Neutrophil (primary cell): ENCODE data around the gene UNKL.

Source experiments
- H3K27ac ChIP-seq: fragments of 200-600 bp; sonication (generic); 2 replicates; pipeline ENCODE4 v1.5.1; 2016; ENCODE audit warnings: mild to moderate bottlenecking, moderate library complexity
- H3K27me3 ChIP-seq: fragments of 200-600 bp; sonication (generic); 2 replicates; pipeline ENCODE4 v1.6.0; 2016; ENCODE audit warnings: mild to moderate bottlenecking
- H3K36me3 ChIP-seq: fragments of 200-600 bp; sonication (generic); 2 replicates; pipeline ENCODE4 v1.5.1; 2017
- H3K4me1 ChIP-seq, 2 experiments: fragments of 200-600 bp in 1 of 2; sonication (generic) in 1 of 2; 1 replicate in 1 of 2; 2 replicates in 1 of 2; pipeline versions ENCODE4 v1.5.1 to v1.6.1; 2013 to 2016; ENCODE audit warnings: low read depth in 1 of 2, low read length in 1 of 2, mild to moderate bottlenecking in 1 of 2, moderate library complexity in 1 of 2; ENCODE audit not compliant: control insufficient read depth in 1 of 2, insufficient read depth in 1 of 2
- H3K4me3 ChIP-seq, 2 experiments: fragments of 200-600 bp in 1 of 2; sonication (generic) in 1 of 2; 1 replicate in 1 of 2; 2 replicates in 1 of 2; pipeline ENCODE4 v1.5.1; 2013 to 2016; ENCODE audit warnings: low read depth in 1 of 2, low read length in 1 of 2, mild to moderate bottlenecking in 1 of 2, moderate library complexity in 1 of 2
- H3K9me3 ChIP-seq: fragments of 200-600 bp; sonication (generic); 2 replicates; pipeline ENCODE4 v1.5.1; 2016
- CTCF ChIP-seq: fragments of 200-600 bp; sonication (generic); IDR thresholded peaks from 2 replicates; pipeline ENCODE4 v1.5.1; 2016; ENCODE audit warnings: antibody characterized with exemption

The UNKL gene

GRCh38 chr16:1347962-1348361 is 66.5 kb downstream of the UNKL start:
- Histone ChIP-seq H3K4me1 (peaks cover 21 to 32% of the 10 kb centered on the region in 2 experiments), H3K36me3 (peaks cover 34% of the 10 kb centered on the region), H3K9me3 (no peaks in the 10 kb centered on the region), H3K27me3 (peaks cover 3% of the 10 kb centered on the region), H3K27ac (no peak overlapping the region), H3K4me3 (no peak overlapping the region)
- no peak for TF ChIP-seq CTCF

- peaks cover 34% of the 10 kb centered on the region for H3K36me3 ChIP-seq
- peaks cover 8% of the 10 kb centered on the region for H3K27me3 ChIP-seq
- TF ChIP-seq CTCF: no peak
- H3K4me3 ChIP-seq: no peak overlapping the region
- H3K27ac ChIP-seq: no peak overlapping the region
- peaks cover 20 to 32% of the 10 kb centered on the region in 2 experiments for H3K4me1 ChIP-seq
- no peaks in the 10 kb centered on the region for H3K9me3 ChIP-seq
Observed at GRCh38 chr16:1347286-1347855, 67.1 kb downstream of the UNKL start.

GRCh38 chr16:1346422-1347285 is 67.8 kb downstream of the UNKL start:
- no peak overlapping the region for H3K27ac ChIP-seq
- no peak for TF ChIP-seq CTCF
- peaks cover 18 to 32% of the 10 kb centered on the region in 2 experiments for H3K4me1 ChIP-seq

GRCh38 chr16:1345651-1346421 is 68.7 kb downstream of the UNKL start:
- no peak overlapping the region for H3K4me3 ChIP-seq
- no peaks in the 10 kb centered on the region for H3K9me3 ChIP-seq
- peaks cover 13 to 25% of the 10 kb centered on the region in 2 experiments for H3K4me1 ChIP-seq
- no peak for TF ChIP-seq CTCF
- no peak overlapping the region for H3K27ac ChIP-seq
- H3K36me3 ChIP-seq: peaks cover 34% of the 10 kb centered on the region
- peaks cover 22% of the 10 kb centered on the region for H3K27me3 ChIP-seq

More at GRCh38 chr16:1346422-1347285, 67.8 kb downstream of the UNKL start:
- H3K4me3 ChIP-seq: no peak overlapping the region
- H3K9me3 ChIP-seq: no peaks in the 10 kb centered on the region
- peaks cover 34% of the 10 kb centered on the region for H3K36me3 ChIP-seq
- peaks cover 15% of the 10 kb centered on the region for H3K27me3 ChIP-seq

GRCh38 chr16:1345087-1345486 is 69.4 kb downstream of the UNKL start:
- H3K36me3 ChIP-seq: peaks cover 27% of the 10 kb centered on the region
- H3K9me3 ChIP-seq: no peaks in the 10 kb centered on the region
- TF ChIP-seq CTCF: no peak
- peaks cover 29% of the 10 kb centered on the region for H3K27me3 ChIP-seq
- peaks cover 7 to 21% of the 10 kb centered on the region in 2 experiments for H3K4me1 ChIP-seq
- no peak overlapping the region for H3K27ac ChIP-seq
- no peak overlapping the region for H3K4me3 ChIP-seq
